OCI-LY7 (cell line): ENCODE data around the gene TRIP10. TPM values are rescaled to one million over a fixed set of nuclear protein-coding genes. Genes with fewer than 3 reads are reported as not detected.
A peak's percentile ranks its signal among the peaks of the same experiment; 100 is the strongest.

Source experiments
- BruUV-seq: library from RNA; stranded (reverse); fragments of 400-500 nt; replicated peaks from 2 replicates; lab custom pipeline; 2021; lab: Mats Ljungman, UMichigan
- CTCF ChIA-PET: fragments of 300-600 bp; sonication (Branson Sonifier 250); formaldehyde crosslinking; loops from one replicate; lab custom pipeline; 2022; ENCODE audit warnings: antibody characterized with exemption; ENCODE audit not compliant: unreplicated experiment; lab: Charles Lee
- POLR2A ChIA-PET: fragments of 300-600 bp; sonication (Branson Sonifier 250); formaldehyde crosslinking; loops from one replicate; lab custom pipeline; 2022; ENCODE audit warnings: antibody characterized with exemption; lab: Charles Lee
- DNase-seq: peaks from one replicate; pipeline ENCODE4 v3.0.0-alpha.2; 2015; ENCODE audit warnings: low spot score
- H2AFZ ChIP-seq: fragments of 200-600 bp; sonication (generic), shearing (Covaris generic); 2 replicates; pipeline ENCODE4 v1.6.1; 2014; ENCODE audit warnings: mild to moderate bottlenecking, antibody characterized with exemption, low read length, moderate library complexity
- H3K27ac ChIP-seq: fragments of 200-600 bp; sonication (generic); 2 replicates; pipeline ENCODE4 v1.5.1; 2014; ENCODE audit warnings: mixed run types, low read depth, mild to moderate bottlenecking, moderate library complexity, low read length, inconsistent platforms; ENCODE audit not compliant: poor library complexity, severe bottlenecking
- H3K36me3 ChIP-seq: fragments of 200-600 bp; sonication (generic); 2 replicates; pipeline ENCODE4 v1.6.1; 2014; ENCODE audit warnings: mild to moderate bottlenecking, antibody characterized with exemption, low read length, moderate library complexity, mixed read lengths; ENCODE audit not compliant: insufficient read depth
- H3K4me1 ChIP-seq: fragments of 200-600 bp; sonication (generic); 2 replicates; pipeline ENCODE4 v1.5.1; 2014; ENCODE audit warnings: mild to moderate bottlenecking, low read length; ENCODE audit not compliant: insufficient read depth, poor library complexity, severe bottlenecking
- H3K4me2 ChIP-seq: fragments of 200-600 bp; sonication (generic); 2 replicates; pipeline ENCODE4 v1.6.1; 2014; ENCODE audit warnings: mild to moderate bottlenecking, low read length
- H3K4me3 ChIP-seq: fragments of 200-600 bp; sonication (generic); 2 replicates; pipeline ENCODE4 v1.5.1; 2014; ENCODE audit warnings: mild to moderate bottlenecking, low read depth, low read length; ENCODE audit not compliant: poor library complexity, severe bottlenecking
- H3K79me2 ChIP-seq: fragments of 200-600 bp; sonication (generic); 2 replicates; pipeline ENCODE4 v1.6.1; 2016; ENCODE audit warnings: low read depth, mild to moderate bottlenecking, low read length, moderate library complexity, mixed read lengths; ENCODE audit not compliant: insufficient read depth
- H3K9me2 ChIP-seq: fragments of 200-600 bp; sonication (generic); 2 replicates; pipeline ENCODE4 v1.6.1; 2016; ENCODE audit warnings: mild to moderate bottlenecking, low read length, mixed read lengths; ENCODE audit not compliant: insufficient read depth
- H3K9me3 ChIP-seq: fragments of 200-600 bp; sonication (generic); 2 replicates; pipeline ENCODE4 v1.6.1; 2014; ENCODE audit warnings: mild to moderate bottlenecking, mixed run types, low read length, mixed read lengths
- H4K20me1 ChIP-seq: fragments of 200-600 bp; sonication (generic); 2 replicates; pipeline ENCODE4 v1.6.1; 2014; ENCODE audit warnings: mild to moderate bottlenecking, antibody characterized with exemption, low read length, moderate library complexity, mixed read lengths; ENCODE audit not compliant: insufficient read depth
- EZH2phosphoT487 ChIP-seq: fragments of 200-600 bp; sonication (generic); IDR thresholded peaks from 2 replicates; pipeline ENCODE4 v1.6.1; 2018; ENCODE audit warnings: low read depth, borderline replicate concordance, mild to moderate bottlenecking, mixed run types, antibody characterized with exemption, low read length, moderate library complexity, mixed read lengths
- intact Hi-C: fragments of 100-400 bp; cut with micrococcal nuclease; formaldehyde crosslinking; loops from one replicate; pipeline ENCODE4 v1.10.0; 2022; ENCODE audit not compliant: unreplicated experiment
- total RNA-seq, 2 experiments: library from RNA; depleted of rRNA in 1 of 2; stranded (reverse); fragments of >200 nt in 1 of 2; shearing (Covaris generic) in 1 of 2; gene quantifications; 2 replicates each; pipeline ENCODE4 v1.2.3, GENCODE V29; 2014 to 2022
- TF ChIP-seq, protein P1 (sequence below): fragments of 200-600 bp; sonication (generic); conservative IDR thresholded peaks from 2 replicates; pipeline ENCODE4 v1.5.1; 2014; ENCODE audit warnings: mild to moderate bottlenecking, antibody characterized with exemption, low read length, moderate library complexity, mixed read lengths

The TRIP10 gene
- total RNA-seq, 2 experiments from 2014 or later: 16.1 to 19.9 TPM

DNA sequence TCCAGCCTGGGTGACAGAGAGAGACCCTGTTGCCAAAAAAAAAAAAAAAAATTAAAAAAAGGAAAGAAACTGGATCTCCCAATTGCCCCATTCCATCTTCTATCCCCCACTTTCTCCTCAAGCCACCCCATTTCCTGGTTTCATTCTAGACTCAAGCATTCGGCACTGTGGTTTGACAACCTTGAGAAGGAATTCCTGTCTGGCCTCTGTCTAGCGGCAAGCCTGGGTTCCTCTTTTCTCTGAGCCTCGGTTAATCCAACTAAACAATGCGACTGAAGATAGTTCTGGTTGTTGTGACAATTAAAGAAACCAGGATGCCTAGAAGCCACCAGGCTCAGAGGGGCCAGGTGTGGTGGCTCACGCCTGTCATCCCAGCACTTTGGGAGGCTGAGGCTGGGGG, 15.7 kb upstream of the TRIP10 start:
- Histone ChIP-seq H3K27ac (no peak overlapping the region), H3K9me3 (no peaks in the 10 kb centered on the region), H3K36me3 (no peaks in the 10 kb centered on the region), H4K20me1 (no peaks in the 10 kb centered on the region), H2AFZ (0 out of 2 replicates have a peak overlapping the region, but pooled peaks have one; percentile 0), H3K79me2 (no peaks in the 10 kb centered on the region), H3K4me3 (no peak overlapping the region), H3K4me1 (peaks cover 72% of the 10 kb centered on the region), H3K9me2 (no peaks in the 10 kb centered on the region), H3K4me2 (no peak overlapping the region)
- no TSS peak for BruUV-seq
- POLR2A ChIA-PET: no interaction called here
- no peak for TF ChIP-seq EZH2phosphoT487
- TF ChIP-seq, protein P1, sequence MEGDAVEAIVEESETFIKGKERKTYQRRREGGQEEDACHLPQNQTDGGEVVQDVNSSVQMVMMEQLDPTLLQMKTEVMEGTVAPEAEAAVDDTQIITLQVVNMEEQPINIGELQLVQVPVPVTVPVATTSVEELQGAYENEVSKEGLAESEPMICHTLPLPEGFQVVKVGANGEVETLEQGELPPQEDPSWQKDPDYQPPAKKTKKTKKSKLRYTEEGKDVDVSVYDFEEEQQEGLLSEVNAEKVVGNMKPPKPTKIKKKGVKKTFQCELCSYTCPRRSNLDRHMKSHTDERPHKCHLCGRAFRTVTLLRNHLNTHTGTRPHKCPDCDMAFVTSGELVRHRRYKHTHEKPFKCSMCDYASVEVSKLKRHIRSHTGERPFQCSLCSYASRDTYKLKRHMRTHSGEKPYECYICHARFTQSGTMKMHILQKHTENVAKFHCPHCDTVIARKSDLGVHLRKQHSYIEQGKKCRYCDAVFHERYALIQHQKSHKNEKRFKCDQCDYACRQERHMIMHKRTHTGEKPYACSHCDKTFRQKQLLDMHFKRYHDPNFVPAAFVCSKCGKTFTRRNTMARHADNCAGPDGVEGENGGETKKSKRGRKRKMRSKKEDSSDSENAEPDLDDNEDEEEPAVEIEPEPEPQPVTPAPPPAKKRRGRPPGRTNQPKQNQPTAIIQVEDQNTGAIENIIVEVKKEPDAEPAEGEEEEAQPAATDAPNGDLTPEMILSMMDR: no peak
- intact Hi-C loops: no loop called here
- CTCF ChIA-PET: no interaction called here
- DNase-seq: peak; percentile 41

DNA sequence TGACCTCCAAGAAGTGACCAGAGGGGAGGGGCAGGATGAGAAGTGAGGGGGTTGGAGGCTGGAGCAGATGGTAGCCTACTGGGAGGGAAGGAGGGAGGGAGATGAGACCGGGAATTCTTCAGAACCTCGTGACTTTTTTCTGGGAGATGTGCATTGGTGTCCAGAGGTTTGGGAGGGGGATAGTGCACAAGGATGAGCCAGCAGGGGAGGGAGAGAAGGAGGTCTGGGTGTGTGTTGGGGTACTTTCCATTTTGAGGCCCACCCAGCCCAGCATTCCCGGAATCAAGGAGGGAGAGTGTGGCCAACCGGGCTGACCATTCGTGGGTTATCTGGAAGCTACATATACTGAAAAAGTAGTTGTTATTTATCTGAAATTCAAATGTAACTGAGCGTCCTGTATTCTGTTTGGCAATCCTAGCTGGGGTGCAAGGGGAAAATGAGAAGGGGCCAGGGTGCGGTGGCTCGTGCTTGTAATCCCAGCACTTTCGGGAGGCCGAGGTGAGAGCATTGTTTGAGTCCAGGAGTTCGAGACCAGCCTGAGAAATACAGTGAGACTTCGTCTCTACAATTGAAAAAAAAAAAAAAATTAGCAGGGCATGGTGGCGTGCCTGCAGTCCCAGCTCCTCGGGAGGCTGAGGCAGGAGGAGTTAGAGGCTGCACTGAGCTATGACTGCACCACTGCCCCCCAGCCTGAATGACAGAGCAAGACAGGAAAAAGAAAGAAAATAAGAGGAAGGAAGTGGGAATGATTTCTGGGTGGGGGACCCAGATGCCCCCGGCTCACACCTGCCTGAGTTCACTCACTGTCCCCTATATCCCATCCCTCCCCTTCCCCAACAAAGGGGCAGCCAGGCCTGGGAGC, 14.6 kb upstream of the TRIP10 start:
- CTCF ChIA-PET: no interaction called here
- no peak overlapping the region; the same call in 1 of the 2 replicates for H2AFZ ChIP-seq
- no peaks in the 10 kb centered on the region for H4K20me1 ChIP-seq
- H3K36me3 ChIP-seq: no peaks in the 10 kb centered on the region; the same call in 1 of the 2 replicates
- no peak overlapping the region for H3K4me3 ChIP-seq
- no peaks in the 10 kb centered on the region for H3K79me2 ChIP-seq
- POLR2A ChIA-PET: no interaction called here
- intact Hi-C loops: no loop called here
- no peaks in the 10 kb centered on the region for H3K9me2 ChIP-seq
- no peaks in the 10 kb centered on the region for H3K9me3 ChIP-seq
- no peak for DNase-seq
- no TSS peak for BruUV-seq
- TF ChIP-seq EZH2phosphoT487: no peak
- TF ChIP-seq, protein P1: no peak
- H3K4me1 ChIP-seq: peaks cover 63% of the 10 kb centered on the region
- H3K27ac ChIP-seq: no peak overlapping the region
- H3K4me2 ChIP-seq: peak overlapping the region; percentile 13; the same call in 1 of the 2 replicates
